ENCODE results near the gene TMEM151B.
"Not testable (repeated sequence)": the region's sequence is repeated elsewhere in the genome, so short reads cannot be mapped to it uniquely, and the experiment has no call there.

TMEM151B gene

GRCh38 chr6:44309092-44309491, 38.8 kb downstream of the TMEM151B start:
- no peak for DNase-seq

- DNase-seq = no peak
Observed at GRCh38 chr6:44309631-44310030, 39.4 kb downstream of the TMEM151B start.

- DNase-seq = no peak
Observed at GRCh38 chr6:44310241-44310640, 40.0 kb downstream of the TMEM151B start.

GRCh38 chr6:44311304-44311703, 41.1 kb downstream of the TMEM151B start:
- DNase-seq = no peak

GRCh38 chr6:44311767-44312166, 41.5 kb downstream of the TMEM151B start:
- no peak for DNase-seq

GRCh38 chr6:44312901-44313788, 42.9 kb downstream of the TMEM151B start, which contains the start of gene AARS2:
AARS2 (minus strand) TSS chr6:44313347; CDS start chr6:44313323, 24 bp downstream.
- peak; percentile 96 for DNase-seq

- not testable (repeated sequence) for DNase-seq
Observed at GRCh38 chr6:44314657-44315056, 44.4 kb downstream of the TMEM151B start.

GRCh38 chr6:44315516-44315915, 45.3 kb downstream of the TMEM151B start:
- DNase-seq = no peak

GRCh38 chr6:44315951-44316350, 45.7 kb downstream of the TMEM151B start:
- no peak for DNase-seq

GRCh38 chr6:44316481-44316880, 46.2 kb downstream of the TMEM151B start:
- no peak for DNase-seq

- not testable (repeated sequence) for DNase-seq
Observed at GRCh38 chr6:44317136-44317631, 46.9 kb downstream of the TMEM151B start.

GRCh38 chr6:44321210-44321609, 51.0 kb downstream of the TMEM151B start:
- DNase-seq = no peak

GRCh38 chr6:44327096-44327495, 56.8 kb downstream of the TMEM151B start:
- no peak for DNase-seq

- no peak for DNase-seq
Observed at GRCh38 chr6:44327760-44328159, 57.5 kb downstream of the TMEM151B start.

- not testable (repeated sequence) for DNase-seq
Observed at GRCh38 chr6:44328203-44328602, 58.0 kb downstream of the TMEM151B start.

GRCh38 chr6:44329858-44330257, 59.6 kb downstream of the TMEM151B start:
- no peak for DNase-seq

- DNase-seq = no peak
Observed at GRCh38 chr6:44332585-44332984, 62.3 kb downstream of the TMEM151B start.

GRCh38 chr6:44333273-44333919, 63.1 kb downstream of the TMEM151B start:
- no peak for DNase-seq

- DNase-seq = no peak
Observed at GRCh38 chr6:44333942-44334341, 63.7 kb downstream of the TMEM151B start.

GRCh38 chr6:44335631-44336030, 65.4 kb downstream of the TMEM151B start:
- DNase-seq = no peak

GRCh38 chr6:44338228-44339122, 68.2 kb downstream of the TMEM151B start:
- DNase-seq = peak; percentile 84

GRCh38 chr6:44339301-44339700, 69.1 kb downstream of the TMEM151B start:
- DNase-seq = no peak

Data from OCI-M1 (cell line).